ENCODE measurements around the gene HSD3B1.
"Not testable (repeated sequence)": the region's sequence is repeated elsewhere in the genome, so short reads cannot be mapped to it uniquely, and the experiment has no call there.

HSD3B1 gene

DNA sequence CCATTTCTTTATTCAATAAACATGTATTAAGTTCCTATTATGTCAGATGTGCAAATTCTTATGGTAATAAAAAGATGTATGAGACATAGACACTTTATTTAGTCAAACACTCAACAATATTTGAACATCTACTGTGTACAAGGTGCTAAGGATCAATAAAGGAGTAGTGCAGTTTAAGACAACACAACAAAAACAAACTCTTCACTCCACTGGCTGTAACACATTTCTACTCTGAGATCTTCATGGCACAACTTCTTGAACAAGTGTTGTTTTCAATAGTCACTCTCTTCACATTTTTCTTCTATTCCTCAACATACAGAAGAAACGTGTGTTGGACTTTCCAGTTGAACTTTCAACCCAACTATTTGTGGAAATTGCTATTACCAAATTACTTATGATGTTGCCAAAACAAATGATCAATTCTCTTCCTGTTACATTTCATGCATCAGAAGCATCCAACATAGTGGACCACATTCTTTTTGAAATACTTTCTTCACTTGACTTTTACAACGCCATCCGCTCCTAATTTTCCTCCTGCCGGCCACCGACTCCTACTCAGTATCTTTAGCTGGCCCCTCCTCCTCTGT, 25.4 kb downstream of the HSD3B1 start:
- Mint-ChIP-seq H3K27me3 (ENCODE audit: low read depth) (peaks cover 4% of the 10 kb centered on the region), H3K9me3 (no peaks in the 10 kb centered on the region), H3K4me1 (ENCODE audit: low read depth) (no peaks in the 10 kb centered on the region), H3K36me3 (ENCODE audit: low read depth) (no peaks in the 10 kb centered on the region), H3K27ac (no peak overlapping the region), H3K4me3 (no peak overlapping the region)

DNA sequence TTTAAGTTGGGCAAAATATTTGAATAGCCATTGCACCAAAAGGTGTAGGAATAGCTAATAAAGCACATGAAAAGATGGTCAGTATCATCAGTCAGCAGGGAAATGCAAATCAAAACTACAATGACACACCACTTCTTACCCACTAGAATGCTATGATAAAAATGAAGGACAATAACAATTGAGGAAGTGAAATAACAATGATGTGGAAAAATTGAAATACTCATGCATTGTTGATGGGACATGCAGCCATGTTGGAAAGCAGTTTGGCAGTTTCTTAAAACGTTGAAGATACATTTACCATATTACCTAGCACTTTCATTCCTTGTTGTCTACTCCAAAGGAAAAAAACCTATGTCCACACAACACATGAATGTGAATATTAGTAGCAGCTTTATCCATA, 28.4 kb downstream of the HSD3B1 start:
- H3K4me3 Mint-ChIP-seq = no peak overlapping the region
- H3K9me3 Mint-ChIP-seq = no peaks in the 10 kb centered on the region
- H3K27me3 Mint-ChIP-seq (ENCODE audit: low read depth) = peaks cover 4% of the 10 kb centered on the region
- no peaks in the 10 kb centered on the region for H3K36me3 Mint-ChIP-seq (ENCODE audit: low read depth)
- H3K4me1 Mint-ChIP-seq (ENCODE audit: low read depth) = no peaks in the 10 kb centered on the region
- H3K27ac Mint-ChIP-seq = no peak overlapping the region

DNA sequence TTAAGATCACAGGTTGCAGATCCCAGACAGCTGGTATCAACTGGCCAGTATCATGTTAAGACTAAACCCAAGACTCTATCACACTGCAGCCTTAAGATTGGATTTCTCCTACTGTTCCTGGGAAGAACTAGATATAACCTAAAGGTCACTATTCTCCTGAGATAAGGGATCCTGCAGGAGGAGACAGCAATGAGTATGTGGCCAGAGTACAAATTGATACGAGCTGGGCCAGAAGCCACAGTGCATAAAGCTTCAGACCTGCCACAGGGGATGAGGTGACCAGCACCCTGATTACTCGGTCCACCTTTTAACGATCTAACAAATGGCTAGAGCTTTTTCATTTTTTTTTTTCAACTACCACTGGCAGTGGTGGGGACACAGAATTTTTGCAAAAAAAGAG, 31.0 kb downstream of the HSD3B1 start:
- Mint-ChIP-seq H3K4me3 (no peak overlapping the region), H3K4me1 (ENCODE audit: low read depth) (no peaks in the 10 kb centered on the region), H3K27ac (no peak overlapping the region), H3K36me3 (ENCODE audit: low read depth) (no peaks in the 10 kb centered on the region), H3K27me3 (ENCODE audit: low read depth) (peaks cover 3% of the 10 kb centered on the region), H3K9me3 (no peaks in the 10 kb centered on the region)

DNA sequence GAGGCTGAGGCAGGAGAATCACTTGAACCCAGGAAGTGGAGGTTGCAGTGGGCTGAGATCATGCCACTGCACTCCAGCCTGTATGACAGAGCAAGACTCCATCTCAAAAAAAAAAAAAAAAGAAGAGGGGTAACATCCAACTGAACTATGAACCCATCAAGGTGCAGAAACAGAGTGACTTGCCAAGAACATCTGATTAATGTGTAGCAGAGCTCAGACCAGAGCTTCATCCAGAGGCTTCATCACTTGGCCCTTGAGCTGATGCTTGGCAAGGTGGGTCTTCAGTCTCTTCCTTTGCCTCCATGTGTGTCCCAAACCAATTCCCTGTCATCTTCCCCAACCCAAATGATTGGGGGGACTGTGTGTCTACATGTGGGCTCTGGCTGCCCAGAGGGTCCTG, 32.6 kb downstream of the HSD3B1 start:
- Mint-ChIP-seq H3K4me3 (no peak overlapping the region), H3K4me1 (ENCODE audit: low read depth) (no peaks in the 10 kb centered on the region), H3K27me3 (ENCODE audit: low read depth) (peaks cover 7% of the 10 kb centered on the region)

DNA sequence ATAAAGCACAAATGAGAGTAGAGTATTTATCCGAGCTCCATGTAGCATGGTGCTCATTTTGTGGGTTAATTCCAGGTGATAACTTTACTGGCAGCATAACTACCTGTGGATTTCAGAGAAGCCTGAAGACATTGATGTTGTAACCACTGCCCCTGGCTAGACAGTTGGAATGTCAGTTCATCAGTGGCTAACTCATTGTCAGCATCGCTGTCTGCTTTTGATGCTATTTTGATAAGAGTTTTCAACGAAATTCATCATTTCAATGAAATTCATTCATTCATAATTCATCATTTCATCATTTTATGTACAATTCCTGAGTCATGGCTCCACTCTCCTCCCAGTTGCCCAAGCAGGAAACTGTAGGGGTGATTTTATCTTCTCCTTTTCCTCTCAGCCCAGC, 34.4 kb downstream of the HSD3B1 start:
- no peak overlapping the region for H3K4me3 Mint-ChIP-seq
- peaks cover 7% of the 10 kb centered on the region for H3K27me3 Mint-ChIP-seq (ENCODE audit: low read depth)
- no peaks in the 10 kb centered on the region for H3K4me1 Mint-ChIP-seq (ENCODE audit: low read depth)
- no peaks in the 10 kb centered on the region for H3K9me3 Mint-ChIP-seq
- H3K27ac Mint-ChIP-seq = no peak overlapping the region
- no peaks in the 10 kb centered on the region for H3K36me3 Mint-ChIP-seq (ENCODE audit: low read depth)

More for the DNA sequence above, 32.6 kb downstream of the HSD3B1 start:
- H3K27ac Mint-ChIP-seq = no peak overlapping the region
- H3K36me3 Mint-ChIP-seq (ENCODE audit: low read depth) = no peaks in the 10 kb centered on the region
- no peaks in the 10 kb centered on the region for H3K9me3 Mint-ChIP-seq

DNA sequence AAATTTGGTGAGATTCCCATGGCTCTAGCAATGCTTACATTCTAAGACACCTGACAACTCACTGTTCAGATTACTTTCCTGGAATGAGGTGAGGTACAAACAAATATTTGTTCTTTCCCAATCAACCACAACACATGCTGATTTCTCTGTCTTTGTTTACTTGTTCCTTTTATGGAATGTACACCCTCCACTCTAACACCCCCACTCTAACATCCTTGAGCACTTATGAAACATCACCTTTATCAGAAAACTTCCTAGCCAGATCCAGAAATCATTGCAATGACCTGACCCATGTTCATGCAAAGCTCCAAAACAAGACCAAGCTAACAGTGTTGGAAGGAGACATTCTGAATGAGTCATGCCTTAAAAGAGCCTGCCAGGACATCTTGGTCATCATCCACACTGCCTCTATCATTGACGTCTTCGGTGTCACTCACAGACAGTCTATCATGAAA, 35.5 kb downstream of the HSD3B1 start:
- Mint-ChIP-seq H3K4me1 (ENCODE audit: low read depth) (no peaks in the 10 kb centered on the region), H3K27me3 (ENCODE audit: low read depth) (peaks cover 7% of the 10 kb centered on the region), H3K27ac (no peak overlapping the region), H3K36me3 (ENCODE audit: low read depth) (no peaks in the 10 kb centered on the region), H3K9me3 (no peaks in the 10 kb centered on the region), H3K4me3 (no peak overlapping the region)

DNA sequence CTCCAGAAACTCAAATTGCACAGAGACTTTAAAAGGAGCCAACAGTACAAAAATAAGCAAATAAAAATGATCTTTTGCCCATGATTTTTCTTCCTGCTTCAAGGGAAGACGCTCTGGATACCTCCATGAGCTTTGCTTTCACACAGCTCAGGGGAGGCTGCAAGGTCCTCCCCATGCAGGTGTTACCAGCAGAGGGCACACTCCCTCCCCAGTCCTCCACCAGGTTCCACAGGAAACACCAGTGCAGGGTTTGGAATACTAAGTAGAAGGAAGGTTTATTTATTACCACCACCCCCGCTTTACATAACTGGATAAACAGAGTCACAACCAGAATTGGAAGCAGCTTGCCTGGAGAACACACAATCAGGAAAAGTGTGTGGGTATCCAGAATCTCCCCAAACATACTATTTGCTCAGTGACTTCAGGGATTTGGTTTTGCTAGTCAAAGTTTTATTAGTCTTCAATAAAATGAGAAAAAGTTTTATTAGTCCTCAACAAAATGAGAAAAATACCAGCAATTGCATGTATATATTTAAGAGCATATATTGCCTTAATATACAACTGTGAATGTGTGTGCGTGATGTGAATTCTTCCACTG, 37.3 kb downstream of the HSD3B1 start:
- no peak overlapping the region for H3K27ac Mint-ChIP-seq
- no peaks in the 10 kb centered on the region for H3K9me3 Mint-ChIP-seq
- no peaks in the 10 kb centered on the region for H3K36me3 Mint-ChIP-seq (ENCODE audit: low read depth)
- H3K4me1 Mint-ChIP-seq (ENCODE audit: low read depth) = no peaks in the 10 kb centered on the region
- H3K4me3 Mint-ChIP-seq = no peak overlapping the region
- H3K27me3 Mint-ChIP-seq (ENCODE audit: low read depth) = peaks cover 7% of the 10 kb centered on the region

DNA sequence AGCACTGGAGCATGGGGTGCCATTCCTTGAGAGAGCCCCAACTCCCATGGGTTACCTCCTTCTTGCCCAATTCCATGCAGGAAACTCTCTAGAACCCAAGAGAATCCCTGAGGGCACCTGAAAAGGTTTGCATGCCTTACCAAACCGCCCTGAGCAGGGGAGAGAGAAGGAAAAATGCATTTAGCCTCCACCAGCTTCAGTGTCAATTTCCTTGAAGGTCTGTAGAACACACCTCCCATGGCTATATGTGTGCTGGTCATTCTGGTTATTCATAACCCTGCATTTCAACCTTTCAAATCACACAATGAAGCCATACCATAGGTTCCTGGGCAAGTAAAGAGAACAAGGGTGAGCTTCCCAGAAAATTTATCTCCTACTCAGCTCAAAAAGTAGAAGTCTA, 39.6 kb downstream of the HSD3B1 start:
- Mint-ChIP-seq H3K9me3 (no peaks in the 10 kb centered on the region), H3K4me3 (no peak overlapping the region), H3K27me3 (ENCODE audit: low read depth) (peaks cover 10% of the 10 kb centered on the region), H3K27ac (no peak overlapping the region), H3K4me1 (ENCODE audit: low read depth) (no peaks in the 10 kb centered on the region), H3K36me3 (ENCODE audit: low read depth) (no peaks in the 10 kb centered on the region)

DNA sequence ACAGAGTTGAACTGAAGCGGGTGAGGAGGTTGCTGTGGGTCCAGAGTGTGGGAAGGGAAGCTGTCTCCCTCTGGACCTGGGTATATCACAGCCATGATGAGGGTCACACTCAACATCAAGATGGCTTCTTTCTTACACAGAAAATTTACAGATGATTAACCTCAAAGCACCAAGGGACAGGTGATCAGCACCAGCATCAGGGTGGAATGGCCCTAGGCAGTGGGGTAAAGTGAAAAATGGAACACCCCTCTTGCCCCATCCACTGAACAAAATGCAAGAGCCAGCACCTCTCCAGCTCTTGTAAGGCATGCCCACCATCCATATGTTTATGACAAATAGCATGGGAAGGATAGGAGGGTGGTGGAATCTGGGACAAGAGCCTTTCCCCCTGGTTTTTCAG, 40.3 kb downstream of the HSD3B1 start:
- no peaks in the 10 kb centered on the region for H3K9me3 Mint-ChIP-seq
- H3K4me1 Mint-ChIP-seq (ENCODE audit: low read depth) = no peaks in the 10 kb centered on the region
- H3K27me3 Mint-ChIP-seq (ENCODE audit: low read depth) = peaks cover 10% of the 10 kb centered on the region
- H3K27ac Mint-ChIP-seq = no peak overlapping the region
- H3K4me3 Mint-ChIP-seq = no peak overlapping the region
- H3K36me3 Mint-ChIP-seq (ENCODE audit: low read depth) = no peaks in the 10 kb centered on the region

DNA sequence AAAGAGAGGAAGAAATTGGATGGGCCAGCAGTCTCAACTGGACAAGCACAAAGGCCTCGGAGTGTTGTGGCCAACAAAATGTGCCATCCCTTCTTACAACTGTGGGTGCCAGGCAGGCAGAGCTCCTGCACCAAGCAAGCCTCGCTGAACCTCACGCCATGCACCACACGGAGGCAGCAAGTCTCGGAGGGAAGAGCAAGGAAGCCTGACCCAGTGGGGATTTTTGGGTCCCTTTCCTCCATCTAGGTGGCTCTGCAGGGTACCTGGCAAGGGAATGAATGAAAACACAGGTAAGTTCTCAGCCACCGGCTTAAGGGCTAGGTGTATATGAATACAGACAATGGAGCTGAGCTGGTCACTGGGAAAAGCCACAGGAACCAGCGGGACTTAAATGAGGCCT, 40.8 kb downstream of the HSD3B1 start:
- no peaks in the 10 kb centered on the region for H3K9me3 Mint-ChIP-seq
- no peak overlapping the region for H3K27ac Mint-ChIP-seq
- no peak overlapping the region for H3K4me3 Mint-ChIP-seq
- H3K4me1 Mint-ChIP-seq (ENCODE audit: low read depth) = no peaks in the 10 kb centered on the region
- no peaks in the 10 kb centered on the region for H3K36me3 Mint-ChIP-seq (ENCODE audit: low read depth)
- H3K27me3 Mint-ChIP-seq (ENCODE audit: low read depth) = peaks cover 7% of the 10 kb centered on the region

DNA sequence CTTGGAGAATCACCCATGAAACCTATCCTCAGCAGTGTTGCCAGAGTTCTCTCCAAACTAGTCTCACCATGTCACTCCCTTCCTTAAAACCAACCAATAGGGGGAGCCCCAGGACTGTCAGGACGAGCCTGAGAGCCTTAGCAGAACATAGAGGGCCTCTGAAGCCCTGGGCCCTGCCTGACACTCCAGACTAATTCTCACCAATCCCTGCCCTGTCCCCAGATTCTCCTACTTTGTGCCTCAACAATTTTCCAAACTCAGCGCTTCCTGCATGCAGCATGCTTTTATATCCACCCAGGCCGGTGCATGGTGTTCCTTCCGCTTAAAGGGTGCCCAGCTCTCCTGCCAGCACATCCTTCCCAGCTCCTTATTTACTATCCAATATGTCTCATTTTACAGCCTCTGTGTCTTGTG, 42.7 kb downstream of the HSD3B1 start:
- Mint-ChIP-seq H3K4me3 (no peak overlapping the region), H3K4me1 (ENCODE audit: low read depth) (no peaks in the 10 kb centered on the region), H3K36me3 (ENCODE audit: low read depth) (no peaks in the 10 kb centered on the region), H3K27ac (no peak overlapping the region), H3K27me3 (ENCODE audit: low read depth) (peaks cover 3% of the 10 kb centered on the region), H3K9me3 (no peaks in the 10 kb centered on the region)

DNA sequence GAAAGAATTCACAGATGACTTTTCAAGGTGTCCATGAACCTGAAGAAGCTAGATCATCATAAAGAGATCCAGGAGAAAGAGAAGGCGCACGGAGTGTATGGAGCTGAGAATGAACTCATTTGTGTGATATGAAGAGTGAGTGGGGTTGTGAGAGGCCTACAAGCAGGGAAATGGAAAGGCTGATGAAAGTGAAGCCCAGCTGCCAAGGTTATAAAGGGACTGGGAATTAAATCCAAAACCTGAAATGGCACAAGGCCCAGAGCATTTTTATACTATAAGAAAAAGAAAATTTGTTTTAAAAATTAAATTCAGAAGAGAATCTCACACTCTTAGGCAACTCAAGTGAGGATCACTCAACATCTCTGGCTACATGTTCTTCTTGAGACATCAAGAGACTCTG, 43.4 kb downstream of the HSD3B1 start:
- Mint-ChIP-seq H3K4me3 (no peak overlapping the region), H3K36me3 (ENCODE audit: low read depth) (no peaks in the 10 kb centered on the region), H3K27ac (no peak overlapping the region), H3K27me3 (ENCODE audit: low read depth) (peaks cover 3% of the 10 kb centered on the region), H3K9me3 (no peaks in the 10 kb centered on the region), H3K4me1 (ENCODE audit: low read depth) (no peaks in the 10 kb centered on the region)

DNA sequence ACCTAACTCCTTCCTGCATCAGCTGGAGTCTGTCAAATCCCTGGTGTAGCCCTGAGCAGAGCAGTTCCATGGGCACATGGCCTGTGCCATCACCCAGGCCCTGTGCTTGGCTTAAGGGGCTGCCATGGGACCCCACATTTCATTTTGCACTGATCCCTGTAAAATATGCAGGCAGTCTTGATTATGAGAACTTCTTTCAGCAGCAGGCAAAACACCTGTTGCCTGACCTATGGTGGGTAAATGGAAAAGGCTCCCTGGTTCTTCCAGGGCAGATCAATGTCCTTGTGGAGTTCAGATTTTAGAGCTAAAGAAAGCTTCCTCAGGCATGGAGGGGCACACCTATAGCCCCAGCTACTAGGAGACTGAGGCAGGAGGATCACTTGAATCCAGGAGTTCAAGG, 44.2 kb downstream of the HSD3B1 start:
- H3K4me3 Mint-ChIP-seq = no peak overlapping the region
- no peaks in the 10 kb centered on the region for H3K36me3 Mint-ChIP-seq (ENCODE audit: low read depth)
- H3K27me3 Mint-ChIP-seq (ENCODE audit: low read depth) = peaks cover 3% of the 10 kb centered on the region
- H3K9me3 Mint-ChIP-seq = no peaks in the 10 kb centered on the region
- no peak overlapping the region for H3K27ac Mint-ChIP-seq
- no peaks in the 10 kb centered on the region for H3K4me1 Mint-ChIP-seq (ENCODE audit: low read depth)

DNA sequence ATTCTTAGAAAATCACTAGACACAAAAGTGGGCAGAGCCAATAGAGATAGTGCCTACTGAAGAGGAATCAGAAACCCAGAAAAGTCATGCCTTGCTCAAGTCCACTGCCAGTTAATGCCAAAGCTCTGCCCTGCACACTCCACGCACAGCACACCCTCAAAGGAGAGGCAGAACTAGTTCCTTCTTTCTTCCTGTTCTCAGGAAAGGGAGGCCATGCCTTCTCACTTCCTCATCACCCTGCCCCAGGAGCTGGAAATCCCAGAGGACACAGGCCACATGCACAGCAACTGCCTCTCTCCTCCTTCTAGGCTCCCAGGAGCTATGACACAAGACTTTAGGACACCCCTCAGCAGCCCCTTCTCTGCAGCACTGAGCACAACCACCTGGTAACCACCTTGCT, 45.6 kb downstream of the HSD3B1 start:
- not testable (repeated sequence) for H3K27ac Mint-ChIP-seq; H3K36me3 Mint-ChIP-seq (ENCODE audit: low read depth); H3K4me1 Mint-ChIP-seq (ENCODE audit: low read depth); H3K9me3 Mint-ChIP-seq; H3K27me3 Mint-ChIP-seq (ENCODE audit: low read depth); H3K4me3 Mint-ChIP-seq

DNA sequence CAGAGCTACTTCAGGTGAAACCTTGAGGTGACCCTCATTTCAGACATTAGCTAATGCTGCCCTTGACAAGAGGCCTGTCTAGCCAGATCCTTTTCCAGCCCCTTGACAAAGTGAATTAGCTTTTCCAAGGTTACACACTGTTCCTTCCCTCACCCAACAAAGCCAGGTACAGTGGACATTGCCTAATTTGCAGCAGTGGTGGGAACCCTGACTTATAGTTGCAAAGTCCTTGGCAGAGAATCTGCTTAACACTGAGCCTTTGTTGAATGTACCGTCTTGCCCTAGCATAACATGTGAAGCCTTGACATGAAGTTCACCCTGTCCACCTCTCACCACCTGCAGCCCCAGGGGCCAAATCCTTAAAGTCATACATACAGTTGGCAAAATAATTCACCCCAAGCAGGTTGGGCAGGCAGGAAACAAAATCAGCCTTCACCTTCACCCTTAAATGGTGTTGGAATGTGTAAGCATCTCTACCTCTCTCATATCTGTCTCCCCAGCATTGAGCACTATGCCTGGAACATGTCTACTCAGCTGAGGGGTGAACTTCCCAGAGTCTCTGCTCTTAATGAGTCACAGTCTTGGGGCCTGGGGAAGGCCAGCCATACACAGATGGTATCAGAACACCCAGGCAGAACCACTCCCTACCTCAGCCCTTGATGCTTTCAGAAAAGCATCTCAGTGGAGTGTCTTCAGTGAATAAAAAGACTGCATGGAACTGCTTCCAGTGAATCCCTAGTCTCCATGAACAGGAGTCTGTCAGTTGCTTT, 46.5 kb downstream of the HSD3B1 start:
- H3K36me3 Mint-ChIP-seq (ENCODE audit: low read depth); H3K9me3 Mint-ChIP-seq; H3K4me3 Mint-ChIP-seq; H3K27me3 Mint-ChIP-seq (ENCODE audit: low read depth); H3K27ac Mint-ChIP-seq; H3K4me1 Mint-ChIP-seq (ENCODE audit: low read depth): not testable (repeated sequence)
